ENCODE data around the gene TSTD2. TPM values are rescaled to one million over a fixed set of nuclear protein-coding genes. Genes with fewer than 3 reads are reported as not detected.
"Not testable (repeated sequence)": the region's sequence is repeated elsewhere in the genome, so short reads cannot be mapped to it uniquely, and the experiment has no call there.

Gene TSTD2
- total RNA-seq, 1 donor from 2014 or later, result 19.6 TPM

GRCh38 chr9:97630591-97630990 lies 2.6 kb downstream of the TSTD2 start:
- TF ChIP-seq CTCF (IDR thresholded peaks at IDR 0.05; ENCODE audit: insufficient read depth, low read length, poor library complexity, severe bottlenecking), result no peak
- Histone ChIP-seq H3K36me3 (ENCODE audit: control insufficient read depth, insufficient read depth, low read length) (no peaks in the 10 kb centered on the region), H3K4me3 (ENCODE audit: low read depth, low read length) (no peak overlapping the region), H3K27me3 (ENCODE audit: control insufficient read depth, insufficient read depth, low read length) (no peaks in the 10 kb centered on the region)
- no peak for DNase-seq (ENCODE audit: low read depth)

- H3K4me3 ChIP-seq (ENCODE audit: low read depth, low read length), result no peak overlapping the region
- H3K36me3 ChIP-seq (ENCODE audit: control insufficient read depth, insufficient read depth, low read length), result no peaks in the 10 kb centered on the region
- DNase-seq (ENCODE audit: low read depth), result no peak
- TF ChIP-seq CTCF (IDR thresholded peaks at IDR 0.05; ENCODE audit: insufficient read depth, low read length, poor library complexity, severe bottlenecking), result no peak
- no peaks in the 10 kb centered on the region for H3K27me3 ChIP-seq (ENCODE audit: control insufficient read depth, insufficient read depth, low read length)
Observed at GRCh38 chr9:97629156-97629555, 4.0 kb downstream of the TSTD2 start.

- no peak for DNase-seq (ENCODE audit: low read depth)
- H3K36me3 ChIP-seq (ENCODE audit: control insufficient read depth, insufficient read depth, low read length), result no peaks in the 10 kb centered on the region
- H3K4me3 ChIP-seq (ENCODE audit: low read depth, low read length), result no peak overlapping the region
- no peak for TF ChIP-seq CTCF (IDR thresholded peaks at IDR 0.05; ENCODE audit: insufficient read depth, low read length, poor library complexity, severe bottlenecking)
- H3K27me3 ChIP-seq (ENCODE audit: control insufficient read depth, insufficient read depth, low read length), result no peaks in the 10 kb centered on the region
Observed at GRCh38 chr9:97628668-97629067, 4.5 kb downstream of the TSTD2 start.

GRCh38 chr9:97627624-97628023 lies 5.5 kb downstream of the TSTD2 start:
- Histone ChIP-seq H3K27me3 (ENCODE audit: control insufficient read depth, insufficient read depth, low read length) (no peaks in the 10 kb centered on the region), H3K4me3 (ENCODE audit: low read depth, low read length) (no peak overlapping the region), H3K36me3 (ENCODE audit: control insufficient read depth, insufficient read depth, low read length) (no peaks in the 10 kb centered on the region)
- no peak for DNase-seq (ENCODE audit: low read depth)
- TF ChIP-seq CTCF (IDR thresholded peaks at IDR 0.05; ENCODE audit: insufficient read depth, low read length, poor library complexity, severe bottlenecking), result no peak

- H3K27me3 ChIP-seq (ENCODE audit: control insufficient read depth, insufficient read depth, low read length), result no peaks in the 10 kb centered on the region
- TF ChIP-seq CTCF (IDR thresholded peaks at IDR 0.05; ENCODE audit: insufficient read depth, low read length, poor library complexity, severe bottlenecking), result no peak
- H3K4me3 ChIP-seq (ENCODE audit: low read depth, low read length), result no peak overlapping the region
- no peaks in the 10 kb centered on the region for H3K36me3 ChIP-seq (ENCODE audit: control insufficient read depth, insufficient read depth, low read length)
- DNase-seq (ENCODE audit: low read depth), result no peak
Observed at GRCh38 chr9:97625620-97626019, 7.5 kb downstream of the TSTD2 start.

GRCh38 chr9:97623946-97624345 lies 9.2 kb downstream of the TSTD2 start:
- TF ChIP-seq CTCF (IDR thresholded peaks at IDR 0.05; ENCODE audit: insufficient read depth, low read length, poor library complexity, severe bottlenecking), result no peak
- Histone ChIP-seq H3K27me3 (ENCODE audit: control insufficient read depth, insufficient read depth, low read length) (no peaks in the 10 kb centered on the region), H3K36me3 (ENCODE audit: control insufficient read depth, insufficient read depth, low read length) (no peaks in the 10 kb centered on the region), H3K4me3 (ENCODE audit: low read depth, low read length) (no peak overlapping the region)
- DNase-seq (ENCODE audit: low read depth), result no peak

GRCh38 chr9:97622483-97622882 lies 10.7 kb downstream of the TSTD2 start:
- H3K36me3 ChIP-seq (ENCODE audit: control insufficient read depth, insufficient read depth, low read length); DNase-seq (ENCODE audit: low read depth); H3K27me3 ChIP-seq (ENCODE audit: control insufficient read depth, insufficient read depth, low read length); H3K4me3 ChIP-seq (ENCODE audit: low read depth, low read length): not testable (repeated sequence)

GRCh38 chr9:97620063-97620462 lies 13.1 kb downstream of the TSTD2 start:
- not testable (repeated sequence) for H3K4me3 ChIP-seq (ENCODE audit: low read depth, low read length); H3K27me3 ChIP-seq (ENCODE audit: control insufficient read depth, insufficient read depth, low read length); DNase-seq (ENCODE audit: low read depth); H3K36me3 ChIP-seq (ENCODE audit: control insufficient read depth, insufficient read depth, low read length)
